Hepatocyte (in vitro differentiated cells): Measurements from ENCODE around the gene ANKS1B. TPM values are rescaled to one million over a fixed set of nuclear protein-coding genes. Genes with fewer than 3 reads are reported as not detected.
"Not testable (repeated sequence)": the region's sequence is repeated elsewhere in the genome, so short reads cannot be mapped to it uniquely, and the experiment has no call there.

Source experiments
- DNase-seq: peaks from one replicate; pipeline ENCODE4 v3.0.0-alpha.2; 2016; ENCODE audit warnings: low spot score
- H2AFZ ChIP-seq: fragments of 200-600 bp; sonication (generic); 2 replicates; pipeline ENCODE4 v1.6.0; 2016; ENCODE audit warnings: antibody characterized with exemption, mild to moderate bottlenecking
- H3K27ac ChIP-seq: fragments of 200-600 bp; sonication (generic); 2 replicates; pipeline ENCODE4 v1.5.1; 2016; ENCODE audit warnings: mild to moderate bottlenecking
- H3K27me3 ChIP-seq: fragments of 200-600 bp; sonication (generic); 2 replicates; pipeline ENCODE4 v1.6.1; 2016
- H3K36me3 ChIP-seq: fragments of 200-600 bp; sonication (generic); replicated peaks from 2 replicates; pipeline ENCODE4 v1.5.1; 2016; ENCODE audit warnings: low read depth; ENCODE audit not compliant: insufficient read depth
- H3K4me1 ChIP-seq: fragments of 200-600 bp; sonication (generic); 2 replicates; pipeline ENCODE4 v1.5.1; 2016; ENCODE audit warnings: mild to moderate bottlenecking, moderate library complexity; ENCODE audit not compliant: insufficient read depth
- H3K4me2 ChIP-seq: fragments of 200-600 bp; sonication (generic); 2 replicates; pipeline ENCODE4 v1.6.0; 2016
- H3K4me3 ChIP-seq: fragments of 200-600 bp; sonication (generic); 2 replicates; pipeline ENCODE4 v1.5.1; 2016; ENCODE audit warnings: mild to moderate bottlenecking
- H3K79me2 ChIP-seq: fragments of 200-600 bp; sonication (generic); 2 replicates; pipeline ENCODE4 v1.6.0; 2017; ENCODE audit warnings: mild to moderate bottlenecking
- H3K9me2 ChIP-seq: fragments of 200-600 bp; sonication (generic); replicated peaks from 2 replicates; pipeline ENCODE4 v1.6.0; 2017; ENCODE audit warnings: mild to moderate bottlenecking; ENCODE audit not compliant: insufficient read depth
- H3K9me3 ChIP-seq: fragments of 200-600 bp; sonication (generic); 2 replicates; pipeline ENCODE4 v1.5.1; 2016; ENCODE audit warnings: low read depth, mild to moderate bottlenecking
- H4K20me1 ChIP-seq: fragments of 200-600 bp; sonication (generic); 2 replicates; pipeline ENCODE4 v1.6.0; 2016; ENCODE audit warnings: mild to moderate bottlenecking; ENCODE audit not compliant: insufficient read depth, poor library complexity, severe bottlenecking
- CTCF ChIP-seq: fragments of 200-600 bp; sonication (generic); IDR thresholded peaks from 2 replicates; pipeline ENCODE4 v1.5.1; 2016; ENCODE audit warnings: antibody characterized with exemption, mild to moderate bottlenecking; ENCODE audit not compliant: poor library complexity
- EZH2 ChIP-seq: fragments of 200-600 bp; sonication (generic); IDR thresholded peaks from 2 replicates; pipeline ENCODE4 v1.6.1; 2016; ENCODE audit warnings: antibody characterized with exemption, mild to moderate bottlenecking, borderline replicate concordance
- EZH2phosphoT487 ChIP-seq: fragments of 200-600 bp; sonication (generic); IDR thresholded peaks from one replicate; pipeline ENCODE4 v1.6.1; 2018; ENCODE audit warnings: antibody characterized with exemption, mild to moderate bottlenecking, low read depth, moderate library complexity; ENCODE audit not compliant: unreplicated experiment, severe bottlenecking
- WGBS: methylation state at CpG from one replicate; pipeline ENCODE4 v1.1.6; 2016; ENCODE audit warnings: low lambda C conversion rate; ENCODE audit errors: missing lambda C conversion rate; 5-methylcytosine and 5-hydroxymethylcytosine counted together
- polyA plus RNA-seq: library from polyadenylated mRNA; unstranded; fragments of >200 nt; fragmentation: Nextera tagmentation; extraction: Ambion mirVana; gene quantifications from 2 replicates; pipeline ENCODE4 v1.2.1, GENCODE V29; 2016
- total RNA-seq: library from RNA; depleted of rRNA; stranded (reverse); fragments of >200 nt; gene quantifications from 2 replicates; pipeline ENCODE4 v1.2.3, GENCODE V29; 2014

The ANKS1B gene
- total and polyA plus RNA-seq, 2 experiments from 2014 or later: 1.6 to 2.2 TPM

DNA sequence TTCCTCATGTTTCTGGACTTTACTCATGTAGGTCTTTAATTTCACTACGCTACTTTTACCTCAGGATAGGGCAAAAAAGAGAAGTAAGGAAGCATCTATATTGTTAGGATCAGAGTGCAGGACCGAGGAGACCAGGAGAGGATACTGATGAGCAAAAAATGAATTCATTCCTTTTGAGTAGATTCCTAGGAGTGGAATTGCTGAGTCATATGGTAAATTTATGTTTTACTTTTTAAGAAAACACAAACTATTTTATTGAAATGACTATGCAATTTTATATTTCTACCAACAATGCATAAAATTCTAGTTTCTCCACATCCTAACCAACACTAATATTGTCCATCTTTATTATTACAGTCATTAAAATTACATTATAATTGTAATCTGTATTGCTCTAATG, 388.0 kb downstream of the ANKS1B start:
- H4K20me1 ChIP-seq: no peaks in the 10 kb centered on the region
- DNase-seq: no peak
- no peak overlapping the region for H3K4me2 ChIP-seq
- TF ChIP-seq CTCF (no peak), EZH2 (no peak), EZH2phosphoT487 (no peak)
- H3K4me1 ChIP-seq: no peaks in the 10 kb centered on the region
- no peaks in the 10 kb centered on the region for H3K79me2 ChIP-seq
- WGBS: 81% methylated on average over 2 of the region's 2 CpGs
- no peak overlapping the region for H2AFZ ChIP-seq
- H3K27me3 ChIP-seq: no peaks in the 10 kb centered on the region
- H3K36me3 ChIP-seq: no peaks in the 10 kb centered on the region
- no peak overlapping the region for H3K27ac ChIP-seq
- no peaks in the 10 kb centered on the region for H3K9me2 ChIP-seq
- no peak overlapping the region for H3K4me3 ChIP-seq
- no peaks in the 10 kb centered on the region for H3K9me3 ChIP-seq

GRCh38 chr12:99577125-99577524, 407.6 kb downstream of the ANKS1B start:
- H3K27ac ChIP-seq, H3K4me3 ChIP-seq, H3K9me3 ChIP-seq, H3K4me1 ChIP-seq, H2AFZ ChIP-seq, H3K9me2 ChIP-seq, H3K79me2 ChIP-seq, H4K20me1 ChIP-seq, H3K4me2 ChIP-seq, H3K36me3 ChIP-seq, DNase-seq, H3K27me3 ChIP-seq: not testable (repeated sequence)
- whole genome bisulfite sequencing: 85% methylated on average over 1 of the region's 1 CpG

DNA sequence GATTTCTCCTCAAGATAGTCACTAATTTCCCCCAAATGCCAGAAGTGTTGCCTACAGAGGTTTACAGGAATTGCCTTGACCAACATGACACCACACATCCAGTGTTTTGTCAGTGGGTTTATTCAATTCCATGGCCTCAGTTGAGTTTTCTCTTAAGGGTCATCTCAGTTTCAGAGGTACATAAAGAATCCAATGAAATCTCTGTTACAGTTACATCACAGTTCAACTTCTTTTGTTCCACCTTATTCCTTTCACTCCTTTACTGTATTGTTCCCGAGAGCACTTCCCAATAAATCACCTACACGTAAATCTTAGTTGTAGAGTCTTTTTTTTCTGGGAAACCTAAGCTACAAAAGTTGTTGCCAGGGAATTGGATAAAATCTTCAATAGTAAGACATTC, 410.8 kb downstream of the ANKS1B start:
- no peak for TF ChIP-seq EZH2phosphoT487
- TF ChIP-seq CTCF: no peak
- TF ChIP-seq EZH2: no peak
- H3K4me3 ChIP-seq: no peak overlapping the region
- WGBS: 85% methylated on average over 2 of the region's 2 CpGs
- no peaks in the 10 kb centered on the region for H4K20me1 ChIP-seq
- H3K9me3 ChIP-seq: no peaks in the 10 kb centered on the region
- H3K36me3 ChIP-seq: no peaks in the 10 kb centered on the region
- no peaks in the 10 kb centered on the region for H3K27me3 ChIP-seq
- H3K79me2 ChIP-seq: no peaks in the 10 kb centered on the region
- H3K4me2 ChIP-seq: no peak overlapping the region
- H3K27ac ChIP-seq: no peak overlapping the region
- DNase-seq: no peak
- H2AFZ ChIP-seq: no peak overlapping the region
- H3K9me2 ChIP-seq: no peaks in the 10 kb centered on the region
- H3K4me1 ChIP-seq: no peaks in the 10 kb centered on the region

DNA sequence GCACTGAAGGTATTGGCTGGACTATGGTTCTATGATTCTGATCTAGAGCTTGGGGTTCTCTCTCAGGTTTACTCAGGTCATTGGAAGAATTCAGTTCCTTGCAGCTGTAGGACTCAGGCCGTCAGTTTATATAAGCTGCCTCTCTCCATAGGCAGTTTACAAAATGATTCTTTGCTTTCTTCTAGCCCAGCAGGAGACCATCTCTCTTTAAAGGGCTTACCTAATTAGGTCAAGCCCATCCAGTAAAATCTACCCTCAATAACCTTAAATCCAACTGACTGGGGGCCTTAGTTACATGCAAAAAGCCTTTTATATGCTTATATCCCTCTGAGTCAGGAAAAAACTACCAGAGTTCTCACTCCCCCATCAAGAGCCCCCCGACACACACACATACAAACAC, 417.7 kb downstream of the ANKS1B start:
- 73% methylated on average over 2 of the region's 2 CpGs for WGBS
- TF ChIP-seq EZH2phosphoT487 (no peak), EZH2 (no peak), CTCF (no peak)
- Histone ChIP-seq H3K9me2 (no peaks in the 10 kb centered on the region), H3K27ac (no peak overlapping the region), H3K79me2 (no peaks in the 10 kb centered on the region), H3K4me3 (no peak overlapping the region), H4K20me1 (no peaks in the 10 kb centered on the region), H3K27me3 (no peaks in the 10 kb centered on the region), H3K4me2 (no peak overlapping the region), H3K36me3 (no peaks in the 10 kb centered on the region), H3K4me1 (no peaks in the 10 kb centered on the region), H2AFZ (no peak overlapping the region), H3K9me3 (no peaks in the 10 kb centered on the region)
- DNase-seq: no peak
